HepG2 (cell line): ENCODE data around the gene CAPN11. TPM values are rescaled to one million over a fixed set of nuclear protein-coding genes. Genes with fewer than 3 reads are reported as not detected.

Experiments
- FOXO1 ChIP-seq: sonication (generic); formaldehyde crosslinking; IDR thresholded peaks from 2 replicates; pipeline ENCODE4 v1.4.0; 2020; ENCODE audit warnings: missing genetic modification reagents
- GMEB2 ChIP-seq: IDR thresholded peaks from 2 replicates; pipeline ENCODE4 v1.6.1; 2016; ENCODE audit warnings: missing biosample characterization, missing genetic modification reagents, low read depth
- HMGXB3 ChIP-seq: sonication (generic); formaldehyde crosslinking; IDR thresholded peaks from 2 replicates; pipeline ENCODE4 v1.4.0; 2020; ENCODE audit warnings: missing genetic modification reagents, borderline replicate concordance
- KAT2B ChIP-seq: fragments of 150-350 bp; IDR thresholded peaks from 2 replicates; pipeline ENCODE4 v1.6.1; 2014; ENCODE audit warnings: low read depth, low read length, borderline replicate concordance
- ONECUT2 ChIP-seq: sonication (generic); formaldehyde crosslinking; IDR thresholded peaks from 2 replicates; pipeline ENCODE4 v1.4.0; 2020; ENCODE audit warnings: missing genetic modification reagents
- POGZ ChIP-seq: sonication (generic); formaldehyde crosslinking; IDR thresholded peaks from 2 replicates; pipeline ENCODE4 v1.4.0; 2020; ENCODE audit warnings: mild to moderate bottlenecking, missing genetic modification reagents
- ZBTB40 ChIP-seq, 2 experiments: fragments of 450-650 bp in 1 of 2; sonication (generic) in 1 of 2; formaldehyde crosslinking in 1 of 2; IDR thresholded peaks; 2 replicates each; pipeline versions ENCODE4 v1.6.1 to v1.8.0; 2016 to 2022; ENCODE audit warnings: antibody characterized with exemption in 1 of 2, mild to moderate bottlenecking in 1 of 2, missing genetic modification reagents in 1 of 2
- ZMYM2 ChIP-seq: sonication (generic); formaldehyde crosslinking; IDR thresholded peaks from 2 replicates; pipeline ENCODE4 v1.8.0; 2022; ENCODE audit warnings: mild to moderate bottlenecking, missing genetic modification reagents
- ZNF414 ChIP-seq: sonication (generic); formaldehyde crosslinking; IDR thresholded peaks from 2 replicates; pipeline ENCODE4 v1.5.0; 2020; ENCODE audit warnings: missing genetic modification reagents
- ZNF772 ChIP-seq: sonication (generic); formaldehyde crosslinking; IDR thresholded peaks from 2 replicates; pipeline ENCODE4 v1.5.0; 2020; ENCODE audit warnings: mild to moderate bottlenecking, missing genetic modification reagents
- polyA plus RNA-seq, 8 experiments: library from polyadenylated mRNA; depleted of rRNA in 3 of 8; stranded (reverse) in 7 of 8; unstranded in 1 of 8; fragments of >200 nt; fragmentation: Illumina TruSeq in 4 of 8; extraction: Trizol in 4 of 8; gene quantifications; 2 replicates each; pipeline versions ENCODE4 v1.2.1 to v1.2.3, GENCODE V29; 2011 to 2016; ENCODE audit warnings: low read depth in 4 of 8, missing spikeins in 1 of 8, mixed read lengths in 1 of 8; ENCODE audit not compliant: insufficient read depth in 1 of 8
- total RNA-seq, 5 experiments: library from RNA; depleted of rRNA; stranded (reverse); fragments of >200 nt; fragmentation: Illumina TruSeq; extraction: Trizol; gene quantifications; 2 replicates each; pipeline ENCODE4 v1.2.3, GENCODE V29; 2016; ENCODE audit warnings: low read depth in 1 of 5

CAPN11 gene
- total and polyA plus RNA-seq, 2 of the 13 experiments (the other 11 are each of a cell fraction or from before 2014, with no cell fraction given): 0.07 to 0.11 TPM

- TF ChIP-seq ZBTB40 (IDR thresholded peaks at IDR 0.05): no peak
- TF ChIP-seq ZBTB40 (CRISPR knock-in tag; IDR thresholded peaks at IDR 0.05): no peak
- TF ChIP-seq POGZ (CRISPR knock-in tag): no peak
- no peak for TF ChIP-seq HMGXB3
- TF ChIP-seq GMEB2 (CRISPR knock-in tag): no peak
- TF ChIP-seq KAT2B: no peak
- TF ChIP-seq FOXO1 (CRISPR knock-in tag): no peak
- 0 out of 2 replicates have a peak, but pooled peaks have one; percentile 40 for TF ChIP-seq ZNF414 (CRISPR knock-in tag)
- no peak for TF ChIP-seq ONECUT2 (CRISPR knock-in tag)
- no peak for TF ChIP-seq ZNF772 (CRISPR knock-in tag)
- TF ChIP-seq ZMYM2 (CRISPR knock-in tag): no peak
These were observed 44.5 kb downstream of the CAPN11 start (continued) for GRCh38 chr6:44202972-44203750.
